NCI-H510A treated with DMSO at 0.1 percent for 48 hours (cell line): Measurements from ENCODE around the gene ODF2.
"Not testable (repeated sequence)": the region's sequence is repeated elsewhere in the genome, so short reads cannot be mapped to it uniquely, and the experiment has no call there.

ENCODE experiments used
- DNase-seq: peaks from one replicate; lab custom pipeline; 2025; lab: John Stamatoyannopoulos, UW

ODF2 gene

GRCh38 chr9:128484686-128485413 is 29.0 kb downstream of the ODF2 start:
- no peak for DNase-seq

- no peak for DNase-seq
Measured at GRCh38 chr9:128485414-128485855, 29.6 kb downstream of the ODF2 start.

- no peak for DNase-seq
Measured at GRCh38 chr9:128486201-128486600, 30.4 kb downstream of the ODF2 start.

- DNase-seq: no peak
Measured at GRCh38 chr9:128493424-128493823, 37.6 kb downstream of the ODF2 start.

GRCh38 chr9:128494108-128494745 is 38.4 kb downstream of the ODF2 start:
- peak; percentile 56 for DNase-seq

GRCh38 chr9:128494746-128495129 is 38.9 kb downstream of the ODF2 start:
- DNase-seq: no peak

GRCh38 chr9:128495296-128495695 is 39.5 kb downstream of the ODF2 start:
- no peak for DNase-seq

GRCh38 chr9:128495804-128496417 is 40.1 kb downstream of the ODF2 start:
- DNase-seq: no peak

GRCh38 chr9:128497824-128498610 is 42.2 kb downstream of the ODF2 start:
- DNase-seq: no peak

GRCh38 chr9:128498911-128499310 is 43.1 kb downstream of the ODF2 start:
- DNase-seq: no peak

GRCh38 chr9:128499920-128500319 is 44.1 kb downstream of the ODF2 start:
- no peak for DNase-seq

- DNase-seq: not testable (repeated sequence)
Measured at GRCh38 chr9:128503415-128503825, 47.6 kb downstream of the ODF2 start.

GRCh38 chr9:128503870-128504269 is 48.1 kb downstream of the ODF2 start:
- peak; percentile 23 for DNase-seq

- DNase-seq: peak; percentile 79
Measured at GRCh38 chr9:128504485-128505413, 48.9 kb downstream of the ODF2 start, which contains the start of gene GLE1. Gene GLE1 (plus strand): TSS chr9:128504719. CDS start chr9:128504806, 87 bp downstream.

GRCh38 chr9:128505414-128505765 is 49.6 kb downstream of the ODF2 start:
- no peak for DNase-seq

- not testable (repeated sequence) for DNase-seq
Measured at GRCh38 chr9:128505906-128506305, 50.1 kb downstream of the ODF2 start.

GRCh38 chr9:128512820-128513219 is 57.0 kb downstream of the ODF2 start:
- DNase-seq: no peak

- DNase-seq: no peak
Measured at GRCh38 chr9:128521956-128522355, 66.2 kb downstream of the ODF2 start.

GRCh38 chr9:128523199-128523925 is 67.6 kb downstream of the ODF2 start:
- no peak for DNase-seq

GRCh38 chr9:128526720-128527119 is 70.9 kb downstream of the ODF2 start:
- no peak for DNase-seq
